GOT3 (cell line): Measurements from ENCODE around the gene DNM2.
A peak's percentile ranks its signal among the peaks of the same experiment; 100 is the strongest.
"Not testable (repeated sequence)": the region's sequence is repeated elsewhere in the genome, so short reads cannot be mapped to it uniquely, and the experiment has no call there.

Experiments
- DNase-seq: peaks from one replicate; lab custom pipeline; 2025; ENCODE audit warnings: mixed read lengths; lab: John Stamatoyannopoulos, UW

DNM2 gene

DNA sequence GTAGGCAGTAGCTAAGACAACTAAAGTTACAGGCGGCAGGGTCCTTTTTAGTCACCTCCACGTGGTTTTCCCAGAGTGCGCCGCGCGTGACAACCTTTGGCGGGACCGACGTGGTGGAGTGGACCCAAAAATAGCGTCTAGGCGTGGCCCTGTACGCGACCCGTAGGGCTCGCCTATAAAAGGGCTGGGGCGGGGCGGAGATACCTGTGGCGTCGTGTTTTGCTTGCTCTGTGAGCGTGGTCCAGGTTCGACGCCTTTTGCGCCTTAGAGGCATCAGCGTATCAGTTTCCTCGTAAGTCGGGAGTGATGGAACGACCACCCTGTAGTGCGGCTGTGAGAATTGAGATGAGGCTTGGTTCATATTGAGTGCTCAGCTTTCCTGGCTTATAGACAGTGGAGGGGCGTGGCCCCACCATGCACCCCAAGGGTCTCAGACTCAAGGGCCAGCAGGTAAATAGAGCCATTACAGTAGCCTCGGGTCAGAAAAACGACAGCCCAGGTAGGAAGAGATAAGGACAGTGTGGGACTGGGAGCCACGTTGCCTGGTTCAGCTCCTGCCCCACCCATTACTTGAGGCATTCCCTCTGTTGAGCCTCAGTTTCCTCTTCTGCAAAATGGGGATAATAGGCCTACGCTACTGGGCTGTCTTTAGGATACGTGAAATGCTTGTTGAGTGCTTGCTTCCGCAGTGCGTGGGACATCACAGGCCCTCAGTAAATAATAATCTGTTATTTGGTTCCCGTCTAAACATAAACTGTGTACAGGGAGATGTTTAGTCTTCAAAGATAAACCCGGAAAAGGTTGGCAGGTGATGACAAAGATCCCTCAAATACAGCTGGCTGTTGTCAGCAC, 118.8 kb downstream of the DNM2 start:
- peak; percentile 87 for DNase-seq

DNA sequence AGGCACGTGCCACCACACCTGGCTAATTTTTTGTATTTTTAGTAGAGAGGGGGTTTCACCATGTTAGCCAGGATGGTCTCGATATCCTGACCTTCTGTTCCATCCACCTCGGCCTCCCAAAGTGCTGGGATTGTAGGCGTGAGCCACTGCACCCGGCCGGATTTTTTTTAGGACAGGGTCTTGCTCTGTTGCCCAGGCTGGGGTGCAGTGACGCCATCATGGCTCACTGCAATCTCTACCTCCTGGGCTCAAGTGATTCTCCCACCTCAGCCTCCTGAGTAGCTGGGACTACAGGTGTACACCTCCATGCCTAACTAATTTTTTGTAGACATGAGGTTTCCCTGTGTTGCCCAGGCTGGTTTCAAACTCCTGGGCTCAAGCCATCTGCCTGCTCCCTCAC, 119.8 kb downstream of the DNM2 start:
- DNase-seq, result not testable (repeated sequence)

- DNase-seq, result no peak
Observed at GRCh38 chr19:10838377-10838776, 120.5 kb downstream of the DNM2 start.

- no peak for DNase-seq
Observed at GRCh38 chr19:10839114-10840050, 121.5 kb downstream of the DNM2 start.

GRCh38 chr19:10842788-10843187, 124.9 kb downstream of the DNM2 start:
- no peak for DNase-seq

GRCh38 chr19:10846500-10847202, 128.8 kb downstream of the DNM2 start:
- no peak for DNase-seq

GRCh38 chr19:10848230-10848856, 130.5 kb downstream of the DNM2 start, which contains the start of gene C19orf38:
Gene C19orf38, plus strand, starts transcription at chr19:10848415. Its CDS starts 94 bp downstream, at chr19:10848509.
- no peak for DNase-seq

- no peak for DNase-seq
Observed at GRCh38 chr19:10850631-10851030, 132.8 kb downstream of the DNM2 start.

DNA sequence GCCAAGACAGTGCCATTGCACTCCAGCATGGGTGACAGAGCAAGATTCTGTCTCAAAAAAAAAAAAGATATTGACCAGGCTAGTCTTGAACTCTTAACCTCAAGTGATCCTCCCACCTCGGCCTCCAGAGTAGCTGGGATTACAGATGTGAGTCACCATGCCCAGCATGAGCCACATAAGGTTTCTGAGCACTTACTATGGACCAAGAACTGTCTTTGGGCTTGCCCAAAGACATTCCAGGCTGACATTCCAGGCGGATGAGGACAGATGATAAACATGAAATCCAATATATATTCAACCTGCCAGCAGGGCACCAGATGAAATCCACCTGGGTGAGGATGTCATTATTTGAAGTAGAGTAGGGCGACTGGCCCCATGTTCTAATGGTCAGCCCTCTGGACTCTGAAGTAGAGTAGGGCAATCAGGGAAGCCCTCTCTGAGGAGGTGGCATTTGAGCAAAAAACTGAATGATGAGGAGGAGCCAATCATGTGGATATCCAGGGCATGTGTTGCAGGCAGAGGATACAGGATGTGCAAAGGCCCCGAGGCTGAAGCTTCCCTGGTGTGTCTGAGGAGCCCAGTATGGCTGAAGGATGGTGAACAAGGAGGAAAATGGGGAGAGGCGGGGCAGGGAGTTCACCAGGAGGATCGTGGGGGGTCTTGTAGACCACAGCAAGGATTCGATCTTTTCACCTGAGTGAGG, 134.4 kb downstream of the DNM2 start:
- DNase-seq, result no peak

DNA sequence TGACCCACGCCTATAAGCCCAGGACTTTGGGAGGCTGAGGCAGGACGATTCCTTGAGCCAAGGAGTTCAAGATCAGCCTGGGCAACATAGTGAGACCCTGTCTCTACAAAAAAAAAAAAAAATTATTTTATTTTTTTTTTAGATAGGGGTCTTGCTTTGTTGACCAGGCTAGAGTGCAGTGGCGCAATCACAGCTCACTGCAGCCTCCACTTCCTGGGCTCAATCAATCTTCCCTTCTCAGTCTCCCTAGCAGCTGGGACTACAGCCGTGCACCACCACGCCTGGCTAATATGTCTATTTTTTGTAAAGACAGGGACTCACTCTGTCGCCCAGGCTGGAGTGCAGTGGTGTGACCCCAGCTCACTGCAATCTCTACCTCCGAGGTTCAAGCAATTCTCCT, 135.1 kb downstream of the DNM2 start:
- no peak for DNase-seq

- no peak for DNase-seq
Observed at GRCh38 chr19:10854350-10855089, 136.6 kb downstream of the DNM2 start.

DNA sequence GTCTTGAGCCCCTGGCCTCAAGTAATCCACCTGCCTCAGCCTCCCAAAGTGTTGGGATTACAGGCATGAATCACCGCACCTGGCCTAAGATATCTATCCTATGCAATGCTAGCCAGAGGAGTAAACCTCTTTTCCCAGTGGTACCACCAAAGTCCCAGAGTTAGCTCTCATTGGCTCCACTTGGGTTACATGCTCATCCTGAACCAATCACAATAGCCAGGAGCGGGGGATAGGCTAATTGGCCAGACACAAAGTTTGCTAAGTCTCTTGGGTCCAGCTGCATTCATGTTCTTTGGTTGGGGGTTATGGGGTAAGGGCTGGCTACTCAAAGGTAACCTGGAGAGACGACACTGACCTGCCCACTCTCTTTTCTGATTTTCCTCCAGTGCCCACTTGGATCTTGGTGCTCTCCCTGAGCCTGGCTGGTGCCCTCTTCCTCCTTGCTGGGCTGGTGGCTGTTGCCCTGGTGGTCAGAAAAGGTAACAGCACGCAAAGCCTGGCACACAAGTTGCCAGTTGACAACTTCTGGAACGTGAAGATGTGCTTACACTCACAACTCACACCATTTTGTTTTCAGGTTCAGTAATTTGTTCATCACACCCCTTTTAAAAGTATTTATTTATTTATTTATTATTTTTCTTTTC, 138.1 kb downstream of the DNM2 start:
- no peak for DNase-seq

DNA sequence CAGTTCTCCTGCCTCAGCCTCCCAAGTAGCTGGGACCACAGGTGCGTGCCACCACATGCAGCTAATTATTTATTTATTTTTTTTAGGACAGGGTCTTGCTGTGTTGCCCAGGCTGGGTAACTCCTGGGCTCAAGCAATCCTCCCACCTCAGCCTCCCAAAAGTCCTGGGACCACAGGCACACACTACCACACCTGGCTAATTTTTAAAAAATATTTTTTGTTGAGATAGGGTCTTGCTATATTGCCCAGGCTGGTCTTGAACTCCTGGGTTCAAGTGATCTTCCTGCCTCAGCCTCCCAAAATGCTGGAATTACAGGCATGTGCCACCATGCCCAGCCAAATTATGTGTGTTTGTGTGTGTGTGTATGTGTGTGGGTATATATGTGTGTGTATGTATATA, 139.0 kb downstream of the DNM2 start:
- not testable (repeated sequence) for DNase-seq

DNA sequence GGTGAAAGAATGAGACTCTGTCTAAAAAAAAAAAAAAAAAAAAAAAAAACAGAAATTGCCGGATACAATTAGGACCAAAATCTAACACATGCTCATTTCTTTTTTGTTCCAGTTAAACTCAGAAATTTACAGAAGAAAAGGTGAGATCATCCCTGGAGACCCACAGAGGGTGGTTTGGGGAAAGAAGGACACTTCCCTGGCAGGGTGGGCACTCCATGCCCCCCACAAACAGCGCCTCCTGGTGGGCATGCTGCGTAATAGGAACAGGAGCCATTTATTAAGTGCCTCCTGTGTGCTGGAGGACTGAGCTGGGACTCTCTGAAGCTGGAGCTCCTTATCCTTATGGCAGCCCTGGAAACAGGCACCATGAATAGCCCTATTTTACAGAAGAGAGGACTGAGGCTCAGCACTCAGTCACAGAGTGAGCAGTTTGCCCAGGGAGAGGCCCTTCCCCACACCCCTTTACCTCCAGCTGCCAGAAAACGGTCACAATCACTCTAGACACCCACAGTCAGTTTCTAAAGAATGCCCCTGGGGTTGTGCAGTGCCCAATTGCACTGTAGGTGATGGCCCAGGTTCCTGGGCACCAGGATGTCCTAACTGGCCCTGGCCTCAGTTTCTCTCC, 140.4 kb downstream of the DNM2 start:
- DNase-seq, result no peak

DNA sequence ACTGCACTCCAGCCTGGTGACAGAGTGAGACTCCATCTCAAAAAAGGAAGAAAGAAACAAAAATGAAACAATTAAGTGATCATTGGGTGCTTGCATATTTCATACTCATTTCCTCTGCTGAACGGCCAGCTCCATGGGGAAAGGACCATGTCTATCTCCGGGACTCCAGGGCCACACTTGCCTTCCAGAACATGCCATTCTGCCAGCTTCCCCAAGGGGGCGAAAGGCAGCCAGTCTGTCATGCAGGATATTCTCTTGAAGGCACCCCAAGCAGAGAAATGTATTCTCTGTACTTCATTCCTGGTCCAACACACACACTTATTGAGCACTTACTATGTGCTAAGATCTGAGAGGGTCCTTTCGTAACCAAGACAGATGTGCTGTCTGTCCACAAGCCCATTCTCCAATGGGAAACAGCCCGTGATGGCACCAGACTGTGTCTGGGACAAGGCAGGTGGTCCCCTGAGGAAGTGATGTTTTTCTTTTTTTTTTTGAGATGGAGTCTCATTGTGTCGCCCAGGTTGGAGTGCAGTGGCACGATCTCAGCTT, 143.3 kb downstream of the DNM2 start:
- no peak for DNase-seq

DNA sequence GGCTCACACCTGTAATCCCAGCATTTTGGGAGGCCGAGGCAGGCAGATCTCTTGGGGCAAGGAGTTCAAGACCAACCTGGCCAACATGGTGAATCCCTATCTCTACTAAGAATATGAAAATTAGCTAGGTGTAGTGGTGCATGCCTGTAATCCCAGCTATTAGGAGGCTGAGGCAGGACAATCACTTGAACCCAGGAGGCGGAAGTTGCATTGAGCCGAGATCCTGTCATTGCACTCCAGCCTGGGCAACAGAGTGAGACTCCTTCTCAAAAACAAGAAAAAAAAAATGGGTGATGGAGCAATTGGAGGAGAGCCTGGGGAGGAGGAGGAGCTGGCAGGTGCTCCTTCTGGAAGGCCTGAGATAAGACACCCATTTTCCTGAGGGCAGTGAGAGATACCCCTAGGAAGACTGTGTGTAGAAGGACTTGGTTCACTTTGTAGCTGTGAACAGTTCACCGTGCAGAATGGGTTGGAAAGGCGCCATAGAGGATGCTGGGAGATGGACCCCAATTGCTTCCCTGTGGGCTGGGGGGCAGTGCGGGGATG, 144.8 kb downstream of the DNM2 start:
- DNase-seq, result no peak

DNA sequence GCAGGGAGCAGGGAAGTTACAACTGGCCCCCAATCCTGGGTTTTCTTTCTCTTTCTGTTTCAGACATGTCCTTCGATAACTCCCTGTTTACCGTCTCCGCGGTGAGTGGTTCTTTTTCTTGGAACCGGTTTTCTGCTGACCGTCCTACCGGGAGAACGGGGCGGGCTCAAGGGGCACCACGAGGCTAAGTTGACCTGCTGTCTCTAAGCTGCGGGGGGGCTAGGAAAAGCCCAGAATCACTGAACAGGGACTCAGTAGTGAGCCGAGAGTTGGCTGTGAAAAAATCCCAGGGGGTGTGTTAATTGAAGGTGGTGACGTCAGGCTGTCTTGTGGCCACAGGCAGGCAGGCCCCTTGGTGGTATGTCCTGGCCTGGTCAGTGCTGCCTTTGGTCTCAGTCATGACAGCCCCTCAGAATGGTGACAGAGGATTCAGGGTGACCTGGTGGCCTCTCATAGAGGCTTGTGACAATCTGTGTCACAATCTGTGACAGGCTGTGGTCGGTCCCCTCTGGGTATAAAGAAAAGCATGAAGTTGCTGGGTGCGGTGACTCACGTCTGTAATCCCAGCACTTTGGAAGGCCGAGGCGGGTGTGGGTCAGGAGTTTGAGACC, 145.3 kb downstream of the DNM2 start:
- DNase-seq, result no peak

DNA sequence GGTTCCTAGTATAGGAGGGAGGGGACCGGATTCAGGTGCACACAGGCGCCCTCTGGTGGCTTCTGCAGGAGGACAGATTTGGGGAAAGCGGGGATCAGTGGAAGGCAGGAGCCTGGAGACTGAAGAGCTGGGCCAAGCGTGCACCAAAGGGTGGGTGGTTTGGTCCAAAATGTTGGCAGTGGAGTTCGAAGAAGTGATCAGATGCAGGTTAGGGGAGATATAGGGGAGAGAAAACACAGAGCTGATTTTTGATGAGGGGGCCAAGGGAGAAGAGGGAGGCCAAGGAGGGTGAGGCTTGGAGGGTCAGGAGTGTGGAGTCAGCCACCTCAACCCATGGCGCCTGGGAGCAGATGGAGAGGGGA, 146.6 kb downstream of the DNM2 start:
- peak; percentile 52 for DNase-seq
